Lung microvascular endothelial cell (primary cell): Measurements from ENCODE around the gene ENDOV. TPM values are rescaled to one million over a fixed set of nuclear protein-coding genes. Genes with fewer than 3 reads are reported as not detected.
"Not testable (repeated sequence)": the region's sequence is repeated elsewhere in the genome, so short reads cannot be mapped to it uniquely, and the experiment has no call there.

Experiments used
- DNase-seq, 2 donors: peaks; one replicate each; pipeline versions ENCODE4 v3.0.0 to v3.0.0-alpha.2; 2010; ENCODE audit warnings: low read depth in 2 of 2
- total RNA-seq: library from RNA; depleted of rRNA; stranded (reverse); fragments of >200 nt; gene quantifications from 2 replicates; pipeline ENCODE4 v1.2.1, GENCODE V29; 2014

ENDOV gene
- total RNA-seq, 1 donor from 2014 or later, result 15.3 TPM

GRCh38 chr17:80388175-80388574 is 26.8 kb upstream of the ENDOV start:
- no peak for DNase-seq

GRCh38 chr17:80388601-80389000 is 26.4 kb upstream of the ENDOV start:
- no peak for DNase-seq

- no peak for DNase-seq
Measured at GRCh38 chr17:80389011-80389995, 25.7 kb upstream of the ENDOV start.

- no peak for DNase-seq
Measured at GRCh38 chr17:80393241-80393890, 21.6 kb upstream of the ENDOV start.

- DNase-seq, result no peak
Measured at GRCh38 chr17:80393961-80394360, 21.0 kb upstream of the ENDOV start.

- DNase-seq, result no peak
Measured at GRCh38 chr17:80394629-80395216, 20.2 kb upstream of the ENDOV start.

- DNase-seq, result peak in 1 of 2 donors; percentile 31
Measured at GRCh38 chr17:80395402-80396151, 19.4 kb upstream of the ENDOV start.

- no peak for DNase-seq
Measured at GRCh38 chr17:80396157-80397033, 18.6 kb upstream of the ENDOV start.

- DNase-seq, result no peak
Measured at GRCh38 chr17:80397034-80397387, 18.0 kb upstream of the ENDOV start.

GRCh38 chr17:80397686-80398085 is 17.3 kb upstream of the ENDOV start:
- DNase-seq, result no peak

GRCh38 chr17:80401086-80401485 is 13.9 kb upstream of the ENDOV start:
- not testable (repeated sequence) for DNase-seq

- DNase-seq, result not testable (repeated sequence)
Measured at GRCh38 chr17:80402102-80402501, 12.9 kb upstream of the ENDOV start.

- no peak for DNase-seq
Measured at GRCh38 chr17:80402959-80403358, 12.0 kb upstream of the ENDOV start.

- DNase-seq, result no peak
Measured at GRCh38 chr17:80406146-80406545, 8.8 kb upstream of the ENDOV start.

- DNase-seq, result not testable (repeated sequence)
Measured at GRCh38 chr17:80407917-80408316, 7.0 kb upstream of the ENDOV start.

GRCh38 chr17:80408872-80409271 is 6.1 kb upstream of the ENDOV start:
- DNase-seq, result peak; percentile 34 to 58

GRCh38 chr17:80409626-80410025 is 5.3 kb upstream of the ENDOV start:
- no peak for DNase-seq

GRCh38 chr17:80410441-80411087 is 4.4 kb upstream of the ENDOV start:
- not testable (repeated sequence) for DNase-seq

GRCh38 chr17:80413771-80414507 is 1.0 kb upstream of the ENDOV start:
- no peak for DNase-seq

- DNase-seq, result peak; percentile 23 to 46
Measured at GRCh38 chr17:80414508-80414802, 512 bp upstream of the ENDOV start.
